IPS DF 6.9 (cell line): ENCODE results near the gene KIFBP.
"Not testable (repeated sequence)": the region's sequence is repeated elsewhere in the genome, so short reads cannot be mapped to it uniquely, and the experiment has no call there.

ENCODE experiments used
- DNase-seq: peaks from one replicate; pipeline ENCODE4 v3.0.0-alpha.2; 2013; ENCODE audit warnings: low read depth, low spot score
- H3K27ac ChIP-seq: one replicate; pipeline ENCODE4 v1.5.1; 2013; ENCODE audit warnings: low read length, control low read depth
- H3K27me3 ChIP-seq: 2 replicates; pipeline ENCODE4 v1.6.1; 2013; ENCODE audit warnings: mild to moderate bottlenecking, low read length; ENCODE audit not compliant: control insufficient read depth, insufficient read depth
- H3K36me3 ChIP-seq: 2 replicates; pipeline ENCODE4 v1.6.1; 2013; ENCODE audit warnings: low read length; ENCODE audit not compliant: control insufficient read depth, insufficient read depth
- H3K4me1 ChIP-seq: 2 replicates; pipeline ENCODE4 v1.6.1; 2013; ENCODE audit warnings: low read length; ENCODE audit not compliant: control insufficient read depth, insufficient read depth
- H3K4me3 ChIP-seq: 2 replicates; pipeline ENCODE4 v1.5.1; 2013; ENCODE audit warnings: mild to moderate bottlenecking, low read length
- H3K9me3 ChIP-seq: 2 replicates; pipeline ENCODE4 v1.6.1; 2013; ENCODE audit warnings: low read length, inconsistent platforms; ENCODE audit not compliant: control insufficient read depth, insufficient read depth
- WGBS: extraction: QIAGEN DNeasy Blood & Tissue Kit; methylation state at CpG from one replicate; pipeline ENCODE4 v1.1.7; 2013; ENCODE audit warnings: mixed read lengths, missing lambda C conversion rate; ENCODE audit not compliant: insufficient read length, insufficient coverage; 5-methylcytosine and 5-hydroxymethylcytosine counted together

The KIFBP gene, protein sequence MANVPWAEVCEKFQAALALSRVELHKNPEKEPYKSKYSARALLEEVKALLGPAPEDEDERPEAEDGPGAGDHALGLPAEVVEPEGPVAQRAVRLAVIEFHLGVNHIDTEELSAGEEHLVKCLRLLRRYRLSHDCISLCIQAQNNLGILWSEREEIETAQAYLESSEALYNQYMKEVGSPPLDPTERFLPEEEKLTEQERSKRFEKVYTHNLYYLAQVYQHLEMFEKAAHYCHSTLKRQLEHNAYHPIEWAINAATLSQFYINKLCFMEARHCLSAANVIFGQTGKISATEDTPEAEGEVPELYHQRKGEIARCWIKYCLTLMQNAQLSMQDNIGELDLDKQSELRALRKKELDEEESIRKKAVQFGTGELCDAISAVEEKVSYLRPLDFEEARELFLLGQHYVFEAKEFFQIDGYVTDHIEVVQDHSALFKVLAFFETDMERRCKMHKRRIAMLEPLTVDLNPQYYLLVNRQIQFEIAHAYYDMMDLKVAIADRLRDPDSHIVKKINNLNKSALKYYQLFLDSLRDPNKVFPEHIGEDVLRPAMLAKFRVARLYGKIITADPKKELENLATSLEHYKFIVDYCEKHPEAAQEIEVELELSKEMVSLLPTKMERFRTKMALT

DNA sequence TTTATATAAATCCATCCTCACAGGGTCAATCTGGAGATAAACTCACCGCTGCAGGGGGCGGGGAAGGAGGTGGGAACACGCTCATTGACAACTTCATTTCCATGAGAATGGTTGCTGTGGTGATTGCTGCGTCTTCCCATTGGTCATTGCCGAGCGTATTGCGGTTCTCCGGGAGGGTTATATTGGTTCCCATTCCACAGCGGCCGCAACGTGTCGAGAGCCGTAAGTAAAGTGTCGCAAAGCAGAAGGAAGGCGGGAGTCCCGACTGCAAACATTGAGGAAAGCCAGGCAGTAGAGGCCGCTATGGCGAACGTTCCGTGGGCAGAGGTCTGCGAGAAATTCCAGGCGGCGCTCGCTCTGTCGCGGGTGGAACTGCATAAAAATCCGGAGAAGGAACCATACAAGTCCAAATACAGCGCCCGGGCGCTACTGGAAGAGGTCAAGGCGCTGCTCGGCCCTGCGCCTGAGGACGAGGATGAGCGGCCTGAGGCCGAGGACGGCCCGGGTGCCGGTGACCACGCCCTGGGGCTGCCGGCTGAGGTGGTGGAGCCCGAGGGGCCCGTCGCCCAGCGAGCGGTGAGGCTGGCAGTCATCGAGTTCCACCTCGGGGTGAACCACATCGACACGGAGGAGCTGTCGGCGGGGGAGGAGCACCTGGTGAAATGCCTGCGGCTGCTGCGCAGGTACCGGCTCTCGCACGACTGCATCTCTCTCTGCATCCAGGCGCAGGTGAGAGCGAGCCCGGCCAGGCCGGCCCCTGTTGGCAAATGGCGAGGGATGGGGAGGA lies at the start of gene KIFBP:
Gene KIFBP, plus strand, starts transcription at position 274 of the 787 bp plus-strand sequence. Its CDS starts 30 bp downstream, at position 304.
- no CpG with 5 or more reads among the region's 62 CpGs for WGBS
- Histone ChIP-seq H3K4me3 (peak within 1 kb of the TSS; percentile 62), H3K36me3 (peaks cover 9% of the 10 kb centered on the region; the same call in 1 of the 2 replicates), H3K27ac (no peak within 1 kb of the TSS), H3K4me1 (no peaks in the 10 kb centered on the region), H3K27me3 (no peaks in the 10 kb centered on the region), H3K9me3 (no peaks in the 10 kb centered on the region)
- peak; percentile 97 for DNase-seq

- Histone ChIP-seq H3K4me3 (no peak overlapping the region), H3K27me3 (no peaks in the 10 kb centered on the region), H3K27ac (no peak overlapping the region), H3K9me3 (no peaks in the 10 kb centered on the region), H3K4me1 (no peaks in the 10 kb centered on the region), H3K36me3 (peaks cover 2% of the 10 kb centered on the region; the same call in 1 of the 2 replicates)
- WGBS: no CpG with 5 or more reads among the region's 2 CpGs
- no peak for DNase-seq
Observed at GRCh38 chr10:68938884-68939283, 49.7 kb upstream of the KIFBP start.

DNA sequence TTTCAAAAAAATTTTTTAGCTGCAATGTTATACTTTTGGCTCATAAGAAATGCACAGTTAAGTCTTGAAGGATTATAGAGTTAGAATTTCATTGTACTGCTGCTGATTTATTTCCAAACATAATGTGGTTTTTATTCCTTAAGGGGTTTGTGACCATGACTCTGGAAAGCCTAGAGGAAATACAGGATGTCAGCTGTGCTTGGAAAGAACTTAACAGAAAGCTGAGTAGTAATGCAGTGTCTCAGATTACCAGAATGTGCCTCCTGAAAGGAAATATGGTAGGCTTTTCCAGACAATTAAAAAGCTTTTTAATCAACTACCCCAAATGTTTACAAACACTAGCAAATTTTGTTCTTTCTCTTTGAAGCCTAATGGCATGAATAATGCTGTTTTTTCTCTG lies 47.7 kb upstream of the KIFBP start:
- not testable (repeated sequence) for H3K36me3 ChIP-seq, DNase-seq

DNA sequence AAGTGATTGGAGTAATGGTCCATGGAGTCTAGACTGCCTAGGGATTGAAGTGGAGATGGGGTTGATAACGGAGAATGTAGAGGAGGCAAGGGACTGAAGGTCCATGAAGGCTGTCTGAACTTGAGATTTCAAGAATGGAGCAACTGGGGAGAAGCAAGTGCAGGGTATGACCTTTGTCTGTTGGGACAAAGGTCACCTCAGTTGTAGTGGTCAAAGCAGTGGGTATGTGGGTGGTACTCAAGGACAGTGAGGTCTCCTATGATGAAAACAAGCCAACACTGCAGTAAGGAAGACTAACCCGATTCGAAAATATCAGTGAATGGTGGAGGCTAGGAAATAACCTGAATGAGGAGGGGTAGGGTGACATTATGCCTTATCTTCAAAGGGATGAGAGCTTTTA lies 38.0 kb upstream of the KIFBP start:
- Histone ChIP-seq H3K27ac (no peak overlapping the region), H3K36me3 (no peaks in the 10 kb centered on the region; the same call in 1 of the 2 replicates), H3K27me3 (no peaks in the 10 kb centered on the region), H3K9me3 (no peaks in the 10 kb centered on the region), H3K4me1 (no peaks in the 10 kb centered on the region), H3K4me3 (no peak overlapping the region)
- no CpG with 5 or more reads among the region's 3 CpGs for WGBS
- DNase-seq: no peak

More for the DNA sequence above, 47.7 kb upstream of the KIFBP start:
- not testable (repeated sequence) for H3K27ac ChIP-seq, H3K4me3 ChIP-seq, H3K4me1 ChIP-seq, H3K9me3 ChIP-seq, H3K27me3 ChIP-seq

GRCh38 chr10:68954904-68955303 lies 33.7 kb upstream of the KIFBP start:
- H3K27ac ChIP-seq: no peak overlapping the region
- DNase-seq: no peak
- peak overlapping the region; percentile 10; the same call in 1 of the 2 replicates for H3K4me3 ChIP-seq
- H3K36me3 ChIP-seq: no peaks in the 10 kb centered on the region
- WGBS: no CpG with 5 or more reads among the region's 12 CpGs
- H3K4me1 ChIP-seq: no peaks in the 10 kb centered on the region
- no peaks in the 10 kb centered on the region for H3K9me3 ChIP-seq
- H3K27me3 ChIP-seq: no peaks in the 10 kb centered on the region

GRCh38 chr10:68955355-68955831 lies 33.2 kb upstream of the KIFBP start:
- Histone ChIP-seq H3K36me3 (no peaks in the 10 kb centered on the region; the same call in 1 of the 2 replicates), H3K4me3 (peak overlapping the region; percentile 72), H3K9me3 (no peaks in the 10 kb centered on the region), H3K27ac (no peak overlapping the region), H3K4me1 (no peaks in the 10 kb centered on the region), H3K27me3 (no peaks in the 10 kb centered on the region)
- DNase-seq: peak; percentile 1
- WGBS: no CpG with 5 or more reads among the region's 16 CpGs

GRCh38 chr10:68955832-68956532 lies 32.6 kb upstream of the KIFBP start, which contains the start of gene DDX21:
Gene DDX21 (plus strand): TSS chr10:68956170. CDS start chr10:68956226, 56 bp downstream.
- WGBS: no CpG with 5 or more reads among the region's 53 CpGs
- no peaks in the 10 kb centered on the region; the same call in 1 of the 2 replicates for H3K36me3 ChIP-seq

GRCh38 chr10:68957284-68957615 lies 31.4 kb upstream of the KIFBP start:
- H3K4me3 ChIP-seq: peak overlapping the region; percentile 72; the same call in 1 of the 2 replicates
- WGBS: no CpG with 5 or more reads among the region's 7 CpGs

More at GRCh38 chr10:68955832-68956532, 32.6 kb upstream of the KIFBP start, which contains the start of gene DDX21:
- Histone ChIP-seq H3K4me3 (peak within 1 kb of the TSS; percentile 72), H3K27ac (no peak within 1 kb of the TSS), H3K27me3 (no peaks in the 10 kb centered on the region), H3K9me3 (no peaks in the 10 kb centered on the region), H3K4me1 (no peaks in the 10 kb centered on the region)
- peak; percentile 70 for DNase-seq

GRCh38 chr10:68957654-68958053 lies 30.9 kb upstream of the KIFBP start:
- no CpG with 5 or more reads among the region's 3 CpGs for WGBS

More at GRCh38 chr10:68957284-68957615, 31.4 kb upstream of the KIFBP start:
- Histone ChIP-seq H3K9me3 (no peaks in the 10 kb centered on the region), H3K36me3 (no peaks in the 10 kb centered on the region; the same call in 1 of the 2 replicates), H3K27me3 (no peaks in the 10 kb centered on the region), H3K27ac (no peak overlapping the region), H3K4me1 (no peaks in the 10 kb centered on the region)
- DNase-seq: no peak

More at GRCh38 chr10:68957654-68958053, 30.9 kb upstream of the KIFBP start:
- H3K27ac ChIP-seq: no peak overlapping the region
- peaks cover under 1% of the 10 kb centered on the region; the same call in 1 of the 2 replicates for H3K36me3 ChIP-seq
- peak overlapping the region; percentile 72; the same call in 1 of the 2 replicates for H3K4me3 ChIP-seq
- no peak for DNase-seq
- no peaks in the 10 kb centered on the region for H3K4me1 ChIP-seq
- no peaks in the 10 kb centered on the region for H3K27me3 ChIP-seq
- H3K9me3 ChIP-seq: no peaks in the 10 kb centered on the region
